Measurements from ENCODE around the gene CORO1C.

The CORO1C gene

GRCh38 chr12:108609537-108610335, 121.6 kb downstream of the CORO1C start:
- DNase-seq (ENCODE audit: extremely low spot score): no peak
- CTCF ChIA-PET: interaction anchor here (0.8 to 18.2 kb wide), 4 partner anchors 8 to 341 kb away, joined by 3 to 543 read pairs (median 6); partner anchors contain the start of genes ISCU and SART3
- POLR2A ChIA-PET: interaction anchor here (0.6 kb wide), 1 partner anchor 28 kb away, joined by 3 read pairs; no protein-coding TSS in a partner anchor
- no peak for TF ChIP-seq CTCF (IDR thresholded peaks at IDR 0.05; ENCODE audit: control extremely low read depth, extremely low read depth, low read depth, missing control alignments)

- TF ChIP-seq CTCF (IDR thresholded peaks at IDR 0.05; ENCODE audit: control extremely low read depth, extremely low read depth, low read depth, missing control alignments): no peak
- DNase-seq (ENCODE audit: extremely low spot score): no peak
- POLR2A ChIA-PET: interaction anchor here (0.6 kb wide), 1 partner anchor 78 kb away, joined by 3 read pairs; no protein-coding TSS in a partner anchor
- CTCF ChIA-PET: interaction anchor here (0.7 to 18.2 kb wide), 4 partner anchors 9 to 41 kb away, joined by 3 to 543 read pairs (median 14); partner anchors contain the start of genes ISCU and SART3
These were observed 122.7 kb downstream of the CORO1C start for GRCh38 chr12:108608616-108609015.

- TF ChIP-seq CTCF (IDR thresholded peaks at IDR 0.05; ENCODE audit: control extremely low read depth, extremely low read depth, low read depth, missing control alignments): no peak
- ChIA-PET CTCF (interaction anchor here (0.7 to 18.2 kb wide), 3 partner anchors 8 to 41 kb away, joined by 3 to 543 read pairs (median 17); partner anchors contain the start of genes ISCU and SART3), POLR2A (interaction anchor here (0.6 kb wide), 1 partner anchor 78 kb away, joined by 3 read pairs; no protein-coding TSS in a partner anchor)
- no peak for DNase-seq (ENCODE audit: extremely low spot score)
These were observed 123.2 kb downstream of the CORO1C start for GRCh38 chr12:108607981-108608600.

GRCh38 chr12:108606492-108606891, 124.8 kb downstream of the CORO1C start:
- DNase-seq (ENCODE audit: extremely low spot score): no peak
- TF ChIP-seq CTCF (IDR thresholded peaks at IDR 0.05; ENCODE audit: control extremely low read depth, extremely low read depth, low read depth, missing control alignments): no peak
- CTCF ChIA-PET: interaction anchor here (1.1 to 18.2 kb wide), 3 partner anchors 11 to 39 kb away, joined by 3 to 543 read pairs (median 17); partner anchors contain the start of genes ISCU and SART3

GRCh38 chr12:108605690-108606406, 125.5 kb downstream of the CORO1C start:
- no peak for DNase-seq (ENCODE audit: extremely low spot score)
- ChIA-PET POLR2A (no interaction called here), CTCF (interaction anchor here (1.1 to 18.2 kb wide), 3 partner anchors 12 to 39 kb away, joined by 3 to 543 read pairs (median 17); partner anchors contain the start of genes ISCU and SART3)
- TF ChIP-seq CTCF (IDR thresholded peaks at IDR 0.05; ENCODE audit: control extremely low read depth, extremely low read depth, low read depth, missing control alignments): no peak

More at GRCh38 chr12:108606492-108606891, 124.8 kb downstream of the CORO1C start:
- POLR2A ChIA-PET: no interaction called here

Data from GM10248 (cell line).